ENCODE measurements around the gene DCST2. TPM values are rescaled to one million over a fixed set of nuclear protein-coding genes. Genes with fewer than 3 reads are reported as not detected.

Gene DCST2
- total RNA-seq, 1 experiment from 2014 or later = 0.61 TPM

GRCh38 chr1:155034318-155035208 lies 982 bp upstream of the DCST2 start:
- Histone ChIP-seq H3K36me3 (ENCODE audit: control insufficient read depth, insufficient read depth, low read length) (no peaks in the 10 kb centered on the region), H3K27me3 (replicated peaks; ENCODE audit: control insufficient read depth, insufficient read depth, low read length) (no peaks in the 10 kb centered on the region), H3K4me3 (ENCODE audit: low read depth, low read length) (no peak overlapping the region), H3K9me3 (no peaks in the 10 kb centered on the region), H3K4me1 (no peaks in the 10 kb centered on the region)
- DNase-seq = no peak
- no TSS peak for BruUV-seq (replicated peaks)
- H3K9me3 Mint-ChIP-seq (ENCODE audit: unreplicated experiment) = no peaks in the 10 kb centered on the region
- ChIA-PET POLR2A (no interaction called here), CTCF (interaction anchor here (0.8 to 1.1 kb wide), 2 partner anchors 10 to 17 kb away, joined by 3 to 5 read pairs; no protein-coding TSS in a partner anchor)
- peaks cover 10% of the 10 kb centered on the region for H3K4me1 Mint-ChIP-seq (ENCODE audit: low read depth, unreplicated experiment)
- no peak overlapping the region for H3K4me3 Mint-ChIP-seq (ENCODE audit: unreplicated experiment)
- no peaks in the 10 kb centered on the region for H3K36me3 Mint-ChIP-seq (ENCODE audit: insufficient read depth, unreplicated experiment)
- TF ChIP-seq, protein P1, sequence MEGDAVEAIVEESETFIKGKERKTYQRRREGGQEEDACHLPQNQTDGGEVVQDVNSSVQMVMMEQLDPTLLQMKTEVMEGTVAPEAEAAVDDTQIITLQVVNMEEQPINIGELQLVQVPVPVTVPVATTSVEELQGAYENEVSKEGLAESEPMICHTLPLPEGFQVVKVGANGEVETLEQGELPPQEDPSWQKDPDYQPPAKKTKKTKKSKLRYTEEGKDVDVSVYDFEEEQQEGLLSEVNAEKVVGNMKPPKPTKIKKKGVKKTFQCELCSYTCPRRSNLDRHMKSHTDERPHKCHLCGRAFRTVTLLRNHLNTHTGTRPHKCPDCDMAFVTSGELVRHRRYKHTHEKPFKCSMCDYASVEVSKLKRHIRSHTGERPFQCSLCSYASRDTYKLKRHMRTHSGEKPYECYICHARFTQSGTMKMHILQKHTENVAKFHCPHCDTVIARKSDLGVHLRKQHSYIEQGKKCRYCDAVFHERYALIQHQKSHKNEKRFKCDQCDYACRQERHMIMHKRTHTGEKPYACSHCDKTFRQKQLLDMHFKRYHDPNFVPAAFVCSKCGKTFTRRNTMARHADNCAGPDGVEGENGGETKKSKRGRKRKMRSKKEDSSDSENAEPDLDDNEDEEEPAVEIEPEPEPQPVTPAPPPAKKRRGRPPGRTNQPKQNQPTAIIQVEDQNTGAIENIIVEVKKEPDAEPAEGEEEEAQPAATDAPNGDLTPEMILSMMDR (IDR thresholded peaks at IDR 0.05; ENCODE audit: insufficient read depth in 1 of 2, low read depth in 1 of 2, low read length in 1 of 2, severe bottlenecking in 1 of 2, unreplicated experiment in 1 of 2) = no peak
- no peak overlapping the region for H3K27ac Mint-ChIP-seq (ENCODE audit: unreplicated experiment)
- H3K27me3 Mint-ChIP-seq (ENCODE audit: insufficient read depth, unreplicated experiment) = peaks cover 4% of the 10 kb centered on the region
- intact Hi-C loops (cut with micrococcal nuclease; ENCODE audit: unreplicated experiment) = no loop called here

DNA sequence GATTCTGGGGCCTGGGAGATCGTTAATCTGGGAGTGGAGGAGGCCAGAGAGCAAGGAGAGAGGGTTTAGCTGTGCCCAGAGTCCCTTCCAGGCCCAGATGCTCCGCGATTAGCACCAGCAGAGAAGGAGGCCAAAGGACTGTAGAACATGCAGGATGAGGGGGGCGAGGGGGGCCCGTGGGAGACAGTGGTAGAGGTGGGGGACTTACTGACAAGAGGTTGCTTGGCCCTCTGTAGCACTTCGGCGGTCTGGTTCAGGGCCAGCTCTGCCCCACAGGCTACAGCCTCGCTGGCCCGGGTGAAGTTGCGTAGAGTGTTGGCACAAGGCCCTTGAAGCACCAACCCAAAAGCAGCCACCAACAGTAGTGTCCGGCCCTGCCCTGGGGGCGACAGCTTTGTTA lies 695 bp downstream of the DCST2 start:
- H3K4me1 Mint-ChIP-seq (ENCODE audit: low read depth, unreplicated experiment) = peaks cover under 1% of the 10 kb centered on the region
- intact Hi-C loops (cut with micrococcal nuclease; ENCODE audit: unreplicated experiment) = no loop called here
- H3K27ac Mint-ChIP-seq (ENCODE audit: unreplicated experiment) = no peak overlapping the region
- ChIA-PET CTCF (no interaction called here), POLR2A (no interaction called here)
- Histone ChIP-seq H3K9me3 (no peaks in the 10 kb centered on the region), H3K36me3 (ENCODE audit: control insufficient read depth, insufficient read depth, low read length) (no peaks in the 10 kb centered on the region), H3K27me3 (replicated peaks; ENCODE audit: control insufficient read depth, insufficient read depth, low read length) (no peaks in the 10 kb centered on the region), H3K4me3 (ENCODE audit: low read depth, low read length) (no peak overlapping the region), H3K4me1 (no peaks in the 10 kb centered on the region)
- DNase-seq = no peak
- no TSS peak for BruUV-seq (replicated peaks)
- H3K27me3 Mint-ChIP-seq (ENCODE audit: insufficient read depth, unreplicated experiment) = peaks cover 4% of the 10 kb centered on the region
- TF ChIP-seq, protein P1 (IDR thresholded peaks at IDR 0.05; ENCODE audit: insufficient read depth in 1 of 2, low read depth in 1 of 2, low read length in 1 of 2, severe bottlenecking in 1 of 2, unreplicated experiment in 1 of 2) = no peak
- H3K36me3 Mint-ChIP-seq (ENCODE audit: insufficient read depth, unreplicated experiment) = no peaks in the 10 kb centered on the region
- H3K4me3 Mint-ChIP-seq (ENCODE audit: unreplicated experiment) = no peak overlapping the region
- H3K9me3 Mint-ChIP-seq (ENCODE audit: unreplicated experiment) = no peaks in the 10 kb centered on the region

DNA sequence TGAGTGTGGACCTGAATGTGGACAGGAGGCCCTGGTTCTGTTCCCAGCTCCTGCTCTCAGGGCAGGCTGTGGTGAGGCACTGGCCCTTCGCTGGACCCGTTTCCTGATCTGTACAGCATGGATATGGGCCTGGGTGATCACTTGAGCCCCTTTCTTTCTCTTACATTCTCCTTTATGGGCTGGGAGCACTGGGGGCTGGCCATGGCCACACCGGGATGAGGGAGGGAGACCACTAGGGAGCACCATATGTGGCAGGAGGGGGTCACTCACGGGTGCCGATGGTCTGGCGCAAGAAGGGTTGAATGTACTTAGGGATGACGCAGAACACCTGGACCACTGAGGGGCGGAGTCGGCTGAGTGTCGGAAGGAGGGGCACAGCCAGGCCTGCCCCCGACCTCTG lies 2.7 kb downstream of the DCST2 start:
- H3K27me3 ChIP-seq (replicated peaks; ENCODE audit: control insufficient read depth, insufficient read depth, low read length) = no peaks in the 10 kb centered on the region
- H3K4me1 Mint-ChIP-seq (ENCODE audit: low read depth, unreplicated experiment) = no peaks in the 10 kb centered on the region
- POLR2A ChIA-PET = interaction anchor here (0.6 kb wide), 1 partner anchor 20 kb away, joined by 3 read pairs; no protein-coding TSS in a partner anchor
- H3K27ac Mint-ChIP-seq (ENCODE audit: unreplicated experiment) = no peak overlapping the region
- peaks cover 5% of the 10 kb centered on the region; the same call in 1 of the 2 replicates for H3K4me1 ChIP-seq
- peaks cover 4% of the 10 kb centered on the region for H3K27me3 Mint-ChIP-seq (ENCODE audit: insufficient read depth, unreplicated experiment)
- BruUV-seq (replicated peaks) = no TSS peak
- CTCF ChIA-PET = interaction anchor here (1.1 kb wide), 1 partner anchor 16 kb away, joined by 3 read pairs; no protein-coding TSS in a partner anchor
- intact Hi-C loops (cut with micrococcal nuclease; ENCODE audit: unreplicated experiment) = no loop called here
- DNase-seq = no peak
- H3K9me3 ChIP-seq = no peaks in the 10 kb centered on the region
- no peak overlapping the region for H3K4me3 ChIP-seq (ENCODE audit: low read depth, low read length)
- no peaks in the 10 kb centered on the region for H3K36me3 ChIP-seq (ENCODE audit: control insufficient read depth, insufficient read depth, low read length)
- TF ChIP-seq, protein P1 (IDR thresholded peaks at IDR 0.05; ENCODE audit: insufficient read depth in 1 of 2, low read depth in 1 of 2, low read length in 1 of 2, severe bottlenecking in 1 of 2, unreplicated experiment in 1 of 2) = no peak
- H3K9me3 Mint-ChIP-seq (ENCODE audit: unreplicated experiment) = no peaks in the 10 kb centered on the region
- no peak overlapping the region for H3K4me3 Mint-ChIP-seq (ENCODE audit: unreplicated experiment)
- no peaks in the 10 kb centered on the region for H3K36me3 Mint-ChIP-seq (ENCODE audit: insufficient read depth, unreplicated experiment)
